Epithelial cell of proximal tubule (primary cell): ENCODE data around the gene CSN2. TPM values are rescaled to one million over a fixed set of nuclear protein-coding genes. Genes with fewer than 3 reads are reported as not detected.

Source experiments
- DNase-seq: peaks from one replicate; pipeline ENCODE4 v3.0.0-alpha.2; 2011; ENCODE audit warnings: low read depth
- H3K4me3 ChIP-seq: 2 replicates; pipeline ENCODE4 v1.5.1; 2011; ENCODE audit warnings: low read depth, mild to moderate bottlenecking, low read length
- CTCF ChIP-seq: conservative IDR thresholded peaks from 2 replicates; pipeline ENCODE4 v1.5.1; 2012; ENCODE audit warnings: low read depth, mild to moderate bottlenecking, low read length
- total RNA-seq: library from RNA; depleted of rRNA; stranded (reverse); fragments of >200 nt; gene quantifications from 2 replicates; pipeline ENCODE4 v1.2.3, GENCODE V29; 2015

The CSN2 gene
- total RNA-seq, 1 donor from 2014 or later, result not detected

- no peak for DNase-seq
- H3K4me3 ChIP-seq, result no peak overlapping the region
- no peak for TF ChIP-seq CTCF
These were observed 25.5 kb upstream of the CSN2 start for GRCh38 chr4:69991016-69991415.

- DNase-seq, result no peak
- no peak overlapping the region for H3K4me3 ChIP-seq
- no peak for TF ChIP-seq CTCF
These were observed 21.1 kb upstream of the CSN2 start for GRCh38 chr4:69986663-69987062.

DNA sequence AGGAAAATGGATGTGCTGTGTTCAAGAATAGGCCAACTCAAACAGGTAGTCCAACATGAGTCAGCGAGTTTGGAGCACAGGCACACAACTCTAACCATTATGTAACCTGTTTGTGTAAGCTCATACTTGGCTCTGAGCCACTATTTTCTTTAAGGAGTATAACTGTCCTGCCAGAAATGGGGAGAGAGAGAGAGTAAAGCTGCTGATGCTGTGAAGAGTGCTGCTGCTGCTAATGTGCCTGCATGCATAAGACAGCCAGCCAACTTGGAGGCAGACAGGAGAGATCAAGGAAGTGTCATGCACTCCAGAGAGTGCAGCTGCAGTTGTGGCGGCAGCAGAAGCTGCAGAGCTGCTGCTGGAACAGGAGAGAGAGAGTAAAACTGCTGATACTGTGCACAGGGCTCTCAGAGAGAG is 18.5 kb upstream of the CSN2 start:
- H3K4me3 ChIP-seq, result no peak overlapping the region
- peak; percentile 40 for DNase-seq
- no peak for TF ChIP-seq CTCF

DNA sequence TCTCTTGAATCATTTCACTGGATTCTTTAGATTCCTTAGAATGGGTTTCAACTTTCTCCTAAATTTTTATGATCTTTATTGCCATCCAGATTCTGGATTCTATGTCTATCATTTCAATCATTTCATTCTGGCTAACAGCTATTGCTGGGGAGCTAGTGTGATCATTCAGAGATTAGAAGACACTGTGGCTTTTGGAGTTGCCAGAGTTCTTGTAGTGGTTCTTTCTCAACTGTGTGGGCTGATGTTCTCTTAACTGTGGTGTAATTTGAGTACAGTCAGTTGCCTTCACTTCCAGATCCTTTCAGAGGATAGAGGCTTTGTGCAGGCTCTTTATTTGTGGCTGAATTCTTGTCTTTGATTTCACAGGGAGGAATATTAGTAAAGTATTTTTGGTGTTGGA is 12.1 kb upstream of the CSN2 start:
- no peak overlapping the region for H3K4me3 ChIP-seq
- no peak for TF ChIP-seq CTCF
- DNase-seq, result no peak

GRCh38 chr4:69974631-69975030 is 9.1 kb upstream of the CSN2 start:
- TF ChIP-seq CTCF, result no peak
- H3K4me3 ChIP-seq, result no peak overlapping the region
- DNase-seq, result no peak

DNA sequence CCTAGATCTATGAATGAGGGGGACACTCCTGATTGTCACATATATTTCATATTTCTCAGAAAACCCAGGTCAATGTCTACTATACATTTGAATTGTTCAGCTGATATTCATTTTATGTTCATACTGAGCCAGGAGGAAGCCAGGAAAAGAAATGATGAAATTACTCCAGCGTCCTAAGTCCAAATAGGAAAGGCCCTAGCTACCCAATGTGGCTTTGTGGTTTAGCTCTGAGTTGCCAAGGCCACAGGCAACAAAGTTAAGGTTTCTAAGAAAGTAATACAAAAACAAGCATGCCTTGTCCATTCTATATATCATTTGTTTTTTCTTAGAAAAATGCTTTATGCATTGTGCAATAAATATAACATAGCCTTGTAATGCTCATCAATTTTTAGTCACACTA is 4.5 kb upstream of the CSN2 start:
- TF ChIP-seq CTCF, result no peak
- H3K4me3 ChIP-seq, result no peak overlapping the region
- DNase-seq, result no peak

DNA sequence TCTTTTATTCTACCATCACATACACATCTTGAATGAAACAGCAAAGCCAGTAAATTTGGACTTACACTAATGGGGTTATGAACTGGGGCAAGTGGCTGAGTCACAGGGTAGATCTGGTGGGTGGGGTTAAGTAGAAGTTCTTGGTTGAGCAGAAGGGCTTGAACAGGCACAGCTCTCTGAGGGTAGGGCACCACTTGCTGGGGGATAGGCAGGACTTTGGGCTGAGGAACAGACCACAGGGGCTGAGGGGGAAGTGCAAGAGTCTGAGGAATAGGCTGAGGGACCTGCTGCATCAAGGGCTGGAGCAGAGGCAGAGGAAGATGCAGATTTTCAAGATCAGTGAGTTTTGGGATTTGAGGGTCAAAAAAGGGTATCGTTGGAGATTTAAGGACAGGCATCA is 8.3 kb downstream of the CSN2 start:
- H3K4me3 ChIP-seq, result no peak overlapping the region
- TF ChIP-seq CTCF, result no peak
- DNase-seq, result no peak
